K562 (cell line): ENCODE data around the gene COX18. TPM values are rescaled to one million over a fixed set of nuclear protein-coding genes. Genes with fewer than 3 reads are reported as not detected.

Source experiments
- FIP1L1 ChIP-seq: fragments of 200-400 bp; formaldehyde crosslinking; IDR thresholded peaks from 2 replicates; pipeline ENCODE4 v1.6.1; 2018; ENCODE audit warnings: mild to moderate bottlenecking, low read depth, low read length; ENCODE audit not compliant: poor library complexity, severe bottlenecking
- MAFF ChIP-seq: IDR thresholded peaks from 2 replicates; pipeline ENCODE4 v1.6.1; 2012; ENCODE audit warnings: low read length, improper control_type of control experiment
- NCOA6 ChIP-seq: fragments of 450-650 bp; IDR thresholded peaks from 2 replicates; pipeline ENCODE4 v1.6.1; 2017; ENCODE audit warnings: mild to moderate bottlenecking
- REST ChIP-seq, 2 experiments: fragments of 450-650 bp; formaldehyde crosslinking in 1 of 2; IDR thresholded peaks; 2 replicates each; pipeline versions ENCODE4 v1.4.0 to v1.6.1; 2014 to 2020; ENCODE audit warnings: mild to moderate bottlenecking in 2 of 2, borderline replicate concordance in 1 of 2, low read depth in 1 of 2
- SAFB ChIP-seq: fragments of 200-400 bp; formaldehyde crosslinking; IDR thresholded peaks from 2 replicates; pipeline ENCODE4 v1.6.1; 2017; ENCODE audit warnings: low read depth, low read length, borderline replicate concordance
- ZBTB8A ChIP-seq: fragments of 450-650 bp; IDR thresholded peaks from 2 replicates; pipeline ENCODE4 v1.6.1; 2018; ENCODE audit warnings: mild to moderate bottlenecking, moderate library complexity; ENCODE audit not compliant: partially characterized antibody
- polyA plus RNA-seq, 8 experiments: library from polyadenylated mRNA; depleted of rRNA in 4 of 8; stranded (reverse) in 5 of 8; unstranded in 3 of 8; fragments of >200 nt; fragmentation: Nextera tagmentation in 2 of 8; fragmentation: Illumina TruSeq in 1 of 8; extraction: Ambion mirVana in 2 of 8; extraction: Trizol in 1 of 8; gene quantifications; 2 replicates each; pipeline versions ENCODE4 v1.2.1 to v1.2.3, GENCODE V29; 2011 to 2014; ENCODE audit warnings: inconsistent platforms in 1 of 8, missing spikeins in 1 of 8
- total RNA-seq, 7 experiments: library from RNA; depleted of rRNA in 6 of 7; stranded (reverse); fragments of >200 nt in 6 of 7; fragmentation: Illumina TruSeq in 2 of 7; extraction: Trizol in 2 of 7; gene quantifications; 2 replicates each; pipeline versions ENCODE4 v1.2.1 to v1.2.3, GENCODE V29; 2011 to 2021; ENCODE audit warnings: low replicate concordance in 1 of 7
- TF ChIP-seq, protein P1 (sequence below), 2 experiments: fragments of 450-650 bp; IDR thresholded peaks; 2 replicates each; pipeline ENCODE4 v1.6.1; 2016; ENCODE audit warnings: mild to moderate bottlenecking in 2 of 2, borderline replicate concordance in 1 of 2, low read depth in 1 of 2, moderate library complexity in 1 of 2

COX18 gene
- total and polyA plus RNA-seq, 9 of the 15 experiments (the other 6 are each of a cell fraction or from before 2014, with no cell fraction given) = 7.0 to 21.3 (median 14.7) TPM

GRCh38 chr4:73103799-73104503 is 34.4 kb upstream of the COX18 start (continued):
- TF ChIP-seq, protein P1, sequence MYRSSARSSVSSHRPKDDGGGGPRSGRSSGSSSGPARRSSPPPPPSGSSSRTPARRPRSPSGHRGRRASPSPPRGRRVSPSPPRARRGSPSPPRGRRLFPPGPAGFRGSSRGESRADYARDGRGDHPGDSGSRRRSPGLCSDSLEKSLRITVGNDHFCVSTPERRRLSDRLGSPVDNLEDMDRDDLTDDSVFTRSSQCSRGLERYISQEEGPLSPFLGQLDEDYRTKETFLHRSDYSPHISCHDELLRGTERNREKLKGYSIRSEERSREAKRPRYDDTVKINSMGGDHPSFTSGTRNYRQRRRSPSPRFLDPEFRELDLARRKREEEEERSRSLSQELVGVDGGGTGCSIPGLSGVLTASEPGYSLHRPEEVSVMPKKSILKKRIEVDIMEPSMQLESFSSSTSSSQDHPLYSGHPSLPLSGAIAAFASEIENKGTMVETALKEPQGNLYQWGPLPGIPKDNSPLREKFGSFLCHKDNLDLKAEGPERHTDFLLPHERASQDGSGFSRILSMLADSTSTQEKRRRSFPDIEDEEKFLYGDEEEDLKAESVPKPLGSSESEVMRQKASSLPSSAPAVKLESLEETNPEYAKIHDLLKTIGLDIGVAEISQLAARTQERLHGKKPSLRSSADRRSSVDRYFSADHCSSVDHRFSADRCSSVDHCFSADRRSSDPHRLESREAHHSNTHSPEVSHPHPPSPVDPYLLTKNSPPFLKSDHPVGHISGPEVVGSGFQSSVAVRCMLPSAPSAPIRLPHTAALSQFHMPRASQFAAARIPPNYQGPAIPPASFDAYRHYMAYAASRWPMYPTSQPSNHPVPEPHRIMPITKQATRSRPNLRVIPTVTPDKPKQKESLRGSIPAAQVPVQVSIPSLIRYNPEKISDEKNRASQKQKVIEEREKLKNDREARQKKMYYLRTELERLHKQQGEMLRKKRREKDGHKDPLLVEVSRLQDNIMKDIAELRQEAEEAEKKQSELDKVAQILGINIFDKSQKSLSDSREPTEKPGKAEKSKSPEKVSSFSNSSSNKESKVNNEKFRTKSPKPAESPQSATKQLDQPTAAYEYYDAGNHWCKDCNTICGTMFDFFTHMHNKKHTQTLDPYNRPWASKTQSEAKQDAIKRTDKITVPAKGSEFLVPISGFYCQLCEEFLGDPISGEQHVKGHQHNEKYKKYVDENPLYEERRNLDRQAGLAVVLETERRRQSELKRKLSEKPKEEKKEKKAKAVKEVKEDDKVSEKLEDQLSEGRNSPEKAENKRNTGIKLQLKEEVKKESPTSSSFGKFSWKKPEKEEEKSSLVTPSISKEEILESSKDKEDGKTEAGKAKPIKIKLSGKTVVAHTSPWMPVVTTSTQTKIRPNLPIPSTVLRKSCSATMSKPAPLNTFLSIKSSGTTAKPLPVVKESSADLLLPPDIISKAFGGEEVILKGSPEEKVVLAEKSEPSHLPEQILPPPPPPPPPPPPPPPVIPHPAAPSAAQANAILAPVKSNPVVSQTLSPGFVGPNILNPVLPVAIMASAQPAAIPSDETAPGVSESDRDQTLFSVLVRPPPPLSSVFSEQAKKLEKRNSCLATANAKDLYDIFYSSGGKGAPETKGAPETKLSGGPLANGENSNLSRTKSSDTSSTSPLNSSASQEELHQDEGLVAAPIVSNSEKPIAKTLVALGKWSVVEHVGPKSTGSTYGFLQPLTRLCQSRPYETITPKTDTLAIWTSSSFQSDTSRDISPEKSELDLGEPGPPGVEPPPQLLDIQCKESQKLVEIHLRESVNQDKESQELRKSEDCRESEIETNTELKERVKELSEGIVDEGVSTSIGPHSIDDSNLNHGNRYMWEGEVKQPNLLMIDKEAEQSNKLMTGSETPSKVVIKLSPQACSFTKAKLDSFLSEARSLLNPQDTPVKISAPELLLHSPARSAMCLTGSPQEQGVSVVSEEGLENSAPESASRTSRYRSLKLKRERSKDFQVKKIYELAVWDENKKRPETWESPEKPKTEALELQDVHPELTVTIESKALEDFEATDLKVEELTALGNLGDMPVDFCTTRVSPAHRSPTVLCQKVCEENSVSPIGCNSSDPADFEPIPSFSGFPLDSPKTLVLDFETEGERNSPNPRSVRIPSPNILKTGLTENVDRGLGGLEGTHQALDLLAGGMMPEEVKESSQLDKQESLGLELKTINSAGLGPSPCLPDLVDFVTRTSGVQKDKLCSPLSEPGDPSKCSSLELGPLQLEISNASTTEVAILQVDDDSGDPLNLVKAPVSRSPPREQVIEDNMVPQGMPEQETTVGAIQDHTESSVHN (IDR thresholded peaks at IDR 0.05; ENCODE audit: borderline replicate concordance in 1 of 2, low read depth in 1 of 2) = no peak
- TF ChIP-seq FIP1L1 = no peak
- peak; percentile 65; the same call in 1 of the 2 replicates for TF ChIP-seq MAFF
- TF ChIP-seq ZBTB8A = no peak
- TF ChIP-seq NCOA6 = no peak
- no peak for TF ChIP-seq SAFB
- TF ChIP-seq REST (IDR thresholded peaks at IDR 0.05; ENCODE audit: borderline replicate concordance) = no peak
- no peak for TF ChIP-seq REST (CRISPR knock-in tag; IDR thresholded peaks at IDR 0.05; ENCODE audit: low read depth)
